ENCODE measurements around the gene MAPKAP1. TPM values are rescaled to one million over a fixed set of nuclear protein-coding genes. Genes with fewer than 3 reads are reported as not detected.
A peak's percentile ranks its signal among the peaks of the same experiment; 100 is the strongest.

MAPKAP1 gene
- total and polyA plus RNA-seq, 2 experiments from 2014 or later = 68.5 to 74.5 TPM

DNA sequence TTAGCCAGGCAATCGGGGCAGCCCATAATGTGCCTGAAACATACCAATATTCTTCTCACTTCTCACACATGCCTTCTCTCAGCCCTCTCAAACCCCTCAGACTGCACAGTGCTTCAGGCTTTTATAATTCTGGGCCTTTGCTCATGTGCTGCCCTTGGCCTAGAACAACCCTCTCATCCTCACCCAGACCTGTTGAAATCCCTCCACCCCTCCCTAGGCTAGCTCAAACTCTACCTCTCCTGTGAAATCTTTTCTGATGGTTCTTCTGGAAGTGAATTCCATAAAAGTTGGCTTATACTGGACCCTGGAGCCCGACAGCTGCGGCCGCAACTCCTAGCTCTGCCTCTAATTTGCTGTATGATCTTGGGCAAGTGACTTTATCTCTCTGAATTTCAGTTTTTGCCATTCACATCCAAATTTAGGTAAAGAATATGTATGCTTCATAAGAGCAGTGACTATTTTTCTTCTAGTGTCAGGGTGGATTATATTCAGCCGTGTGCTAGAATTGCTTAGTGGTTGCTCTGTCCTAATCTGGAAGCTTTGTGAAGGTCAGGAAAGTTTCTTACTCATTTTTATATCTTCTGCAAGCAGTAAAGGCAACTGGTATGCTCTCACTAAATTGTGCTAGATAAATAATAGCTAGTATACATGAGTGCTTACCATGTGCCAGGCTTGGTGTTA is 221.4 kb downstream of the MAPKAP1 start:
- H3K27ac ChIP-seq = peak overlapping the region; percentile 82
- in situ Hi-C loops (cut with MboI) = no loop called here
- peaks cover 21% of the 10 kb centered on the region for H3F3A ChIP-seq (ENCODE audit: insufficient read depth)
- TF ChIP-seq EZH2phosphoT487 (IDR thresholded peaks at IDR 0.05; ENCODE audit: insufficient read depth, low read depth) (no peak), EZH2 (IDR thresholded peaks at IDR 0.05; ENCODE audit: insufficient read depth, poor library complexity, severe bottlenecking) (no peak)
- no peaks in the 10 kb centered on the region for H3K9me3 ChIP-seq (ENCODE audit: low read depth)
- H3K9ac ChIP-seq = no peak overlapping the region
- H3K4me3 ChIP-seq = no peak overlapping the region
- H3K27me3 ChIP-seq (replicated peaks; ENCODE audit: insufficient read depth) = no peaks in the 10 kb centered on the region
- H3K4me1 ChIP-seq (ENCODE audit: insufficient read depth) = peaks cover 30% of the 10 kb centered on the region
- WGBS, 2 experiments (ENCODE audit: low coverage in 1 of 2, low lambda C conversion rate in 2 of 2, missing lambda C conversion rate in 2 of 2) = 97 to 99% methylated on average over 5 of the region's 5 CpGs
- no peak for DNase-seq
- H3K79me2 ChIP-seq (ENCODE audit: insufficient read depth) = peaks cover 7% of the 10 kb centered on the region; the same call in 1 of the 2 replicates
- no peaks in the 10 kb centered on the region for H4K20me1 ChIP-seq (ENCODE audit: insufficient read depth)
- no peak overlapping the region for H2AFZ ChIP-seq
- no peaks in the 10 kb centered on the region for H3K9me2 ChIP-seq (ENCODE audit: insufficient read depth)
- H3K36me3 ChIP-seq (ENCODE audit: low read depth) = no peaks in the 10 kb centered on the region
- no peak overlapping the region for H3K4me2 ChIP-seq (ENCODE audit: unreplicated experiment)

DNA sequence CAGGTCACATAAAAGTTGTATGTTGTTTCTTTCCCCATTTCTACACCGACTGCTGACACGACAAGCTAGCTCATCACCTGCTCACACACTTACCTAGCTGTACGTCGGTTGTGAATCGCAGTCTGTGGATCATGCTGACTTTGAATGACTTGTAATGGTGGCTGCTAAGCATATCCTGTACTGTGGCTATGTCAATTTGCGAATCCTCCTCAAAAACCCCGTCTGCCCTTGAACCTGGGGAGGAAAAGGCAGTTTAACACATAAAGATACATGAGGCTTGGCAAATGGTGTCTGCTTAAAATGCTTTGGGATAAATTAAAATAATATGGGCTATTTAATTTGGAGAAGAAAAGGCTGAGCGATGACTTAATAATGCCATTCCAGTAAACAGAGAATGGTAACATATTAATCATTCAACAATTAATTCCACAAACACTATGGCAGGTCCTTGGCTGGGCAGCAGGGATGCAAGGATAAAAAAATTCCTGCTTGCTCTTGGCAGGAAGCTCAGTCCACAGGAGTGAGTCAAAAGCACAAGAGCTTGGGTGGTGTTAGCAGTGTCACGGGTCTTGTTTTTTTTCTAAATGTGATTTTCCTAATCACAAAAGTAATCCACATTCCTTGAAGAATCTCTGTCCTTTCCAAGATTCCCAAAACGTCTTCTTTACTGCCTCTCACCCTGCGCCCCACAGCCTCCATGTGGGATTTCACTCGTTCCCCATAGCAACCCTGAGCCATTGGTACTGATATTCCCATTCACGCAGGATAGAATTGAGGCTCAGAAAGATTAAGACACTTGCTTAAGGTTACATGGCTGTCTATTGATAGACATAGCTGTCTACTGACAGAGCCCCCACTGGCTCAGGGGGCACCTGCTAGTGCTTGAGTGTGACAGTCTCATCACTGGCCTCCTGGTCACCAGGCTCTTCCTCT is 222.4 kb downstream of the MAPKAP1 start:
- Histone ChIP-seq H3K36me3 (ENCODE audit: low read depth) (no peaks in the 10 kb centered on the region), H3K4me2 (ENCODE audit: unreplicated experiment) (peak overlapping the region; percentile 77), H3K9me3 (ENCODE audit: low read depth) (no peaks in the 10 kb centered on the region), H3K9ac (peak overlapping the region; percentile 58), H3K27ac (peak overlapping the region; percentile 82), H3K9me2 (ENCODE audit: insufficient read depth) (no peaks in the 10 kb centered on the region), H2AFZ (no peak overlapping the region), H3K79me2 (ENCODE audit: insufficient read depth) (peaks cover 7% of the 10 kb centered on the region; the same call in 1 of the 2 replicates), H3K4me3 (no peak overlapping the region; the same call in 1 of the 2 replicates), H3F3A (ENCODE audit: insufficient read depth) (peaks cover 21% of the 10 kb centered on the region), H3K27me3 (replicated peaks; ENCODE audit: insufficient read depth) (no peaks in the 10 kb centered on the region), H4K20me1 (ENCODE audit: insufficient read depth) (no peaks in the 10 kb centered on the region), H3K4me1 (ENCODE audit: insufficient read depth) (peaks cover 30% of the 10 kb centered on the region)
- 33 to 34% methylated on average over 13 of the region's 13 CpGs for WGBS, 2 experiments (ENCODE audit: low coverage in 1 of 2, low lambda C conversion rate in 2 of 2, missing lambda C conversion rate in 2 of 2)
- TF ChIP-seq EZH2phosphoT487 (IDR thresholded peaks at IDR 0.05; ENCODE audit: insufficient read depth, low read depth) (no peak), EZH2 (IDR thresholded peaks at IDR 0.05; ENCODE audit: insufficient read depth, poor library complexity, severe bottlenecking) (no peak)
- in situ Hi-C loops (cut with MboI) = no loop called here
- peak; percentile 88 for DNase-seq

DNA sequence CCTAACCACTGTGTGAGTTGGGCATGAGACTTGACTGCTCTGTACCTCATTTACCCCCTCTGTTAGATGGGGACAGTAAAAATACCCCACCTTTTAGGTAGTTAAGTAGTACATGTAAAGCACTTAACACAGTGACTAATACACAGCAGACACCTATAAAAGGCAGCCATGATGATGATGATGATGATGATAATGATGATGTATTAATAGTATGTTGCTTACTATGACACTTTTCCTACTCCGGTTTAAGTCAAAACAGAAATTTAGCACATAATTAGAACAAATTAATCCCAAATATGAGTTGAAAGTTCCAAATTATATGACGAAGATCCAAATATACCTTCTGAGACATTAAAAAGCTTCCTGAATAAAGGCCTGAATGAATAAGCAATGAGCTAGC is 223.3 kb downstream of the MAPKAP1 start:
- Histone ChIP-seq H3K27ac (no peak overlapping the region), H3K27me3 (replicated peaks; ENCODE audit: insufficient read depth) (no peaks in the 10 kb centered on the region), H3K9ac (no peak overlapping the region), H3K4me1 (ENCODE audit: insufficient read depth) (peaks cover 30% of the 10 kb centered on the region), H3K9me3 (ENCODE audit: low read depth) (no peaks in the 10 kb centered on the region), H3K36me3 (ENCODE audit: low read depth) (no peaks in the 10 kb centered on the region), H3K4me2 (ENCODE audit: unreplicated experiment) (no peak overlapping the region), H3K79me2 (ENCODE audit: insufficient read depth) (peaks cover 7% of the 10 kb centered on the region; the same call in 1 of the 2 replicates), H3K9me2 (ENCODE audit: insufficient read depth) (no peaks in the 10 kb centered on the region), H3F3A (ENCODE audit: insufficient read depth) (peaks cover 21% of the 10 kb centered on the region), H2AFZ (no peak overlapping the region), H3K4me3 (no peak overlapping the region), H4K20me1 (ENCODE audit: insufficient read depth) (no peaks in the 10 kb centered on the region)
- WGBS, 2 experiments (ENCODE audit: low coverage in 1 of 2, low lambda C conversion rate in 2 of 2, missing lambda C conversion rate in 2 of 2) = 55 to 66% methylated on average over 2 of the region's 2 CpGs
- in situ Hi-C loops (cut with MboI) = no loop called here
- no peak for TF ChIP-seq EZH2phosphoT487 (IDR thresholded peaks at IDR 0.05; ENCODE audit: insufficient read depth, low read depth)
- TF ChIP-seq EZH2 (IDR thresholded peaks at IDR 0.05; ENCODE audit: insufficient read depth, poor library complexity, severe bottlenecking) = no peak
- no peak for DNase-seq

DNA sequence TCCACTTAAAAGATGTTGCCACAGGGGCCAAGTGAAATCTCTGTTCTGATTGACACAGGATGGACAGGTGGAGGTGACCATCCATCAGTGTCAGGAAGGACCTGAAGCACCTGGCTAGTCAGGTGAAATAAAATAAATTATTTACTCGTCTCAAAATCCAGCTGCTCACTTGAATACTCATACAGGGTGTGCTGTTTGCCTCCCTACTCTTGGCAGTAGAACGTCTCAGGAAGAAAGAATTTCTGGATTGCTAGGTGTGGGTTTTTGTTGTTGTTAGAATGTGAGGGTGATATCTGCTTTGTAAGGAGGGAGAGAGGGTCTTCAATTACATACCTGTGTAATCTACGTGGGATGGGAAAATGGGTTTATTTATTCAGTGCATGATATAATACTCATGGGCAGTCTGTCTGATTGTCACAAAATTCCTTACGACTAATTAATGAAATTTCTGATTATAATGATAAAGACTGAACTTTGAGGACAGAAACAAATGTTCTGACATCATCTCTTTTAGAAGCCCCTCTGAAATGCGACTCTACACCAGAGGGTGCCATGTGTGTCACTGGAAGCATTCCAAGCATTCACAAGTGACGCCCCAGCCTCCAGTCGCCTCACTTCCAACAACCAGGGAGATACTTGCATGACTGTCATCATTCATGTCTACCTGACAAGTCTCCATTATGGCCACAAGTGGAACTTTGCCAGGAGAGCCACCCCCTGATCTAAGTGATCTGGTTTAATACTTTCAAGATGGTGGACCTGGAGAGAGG is 227.0 kb downstream of the MAPKAP1 start:
- DNase-seq = no peak
- Histone ChIP-seq H4K20me1 (ENCODE audit: insufficient read depth) (no peaks in the 10 kb centered on the region), H3K9ac (no peak overlapping the region), H3K79me2 (ENCODE audit: insufficient read depth) (0 out of 2 replicates have a peak, but pooled peaks cover under 1% of the 10 kb centered on the region), H3K4me1 (ENCODE audit: insufficient read depth) (peaks cover 10% of the 10 kb centered on the region), H3K27ac (no peak overlapping the region), H3F3A (ENCODE audit: insufficient read depth) (peaks cover 9% of the 10 kb centered on the region), H3K4me3 (no peak overlapping the region), H3K9me2 (ENCODE audit: insufficient read depth) (no peaks in the 10 kb centered on the region), H2AFZ (no peak overlapping the region), H3K27me3 (replicated peaks; ENCODE audit: insufficient read depth) (no peaks in the 10 kb centered on the region), H3K4me2 (ENCODE audit: unreplicated experiment) (no peak overlapping the region), H3K9me3 (ENCODE audit: low read depth) (no peaks in the 10 kb centered on the region), H3K36me3 (ENCODE audit: low read depth) (no peaks in the 10 kb centered on the region)
- WGBS, 2 experiments (ENCODE audit: low coverage in 1 of 2, low lambda C conversion rate in 2 of 2, missing lambda C conversion rate in 2 of 2) = 87 to 89% methylated on average over 7 of the region's 7 CpGs
- TF ChIP-seq EZH2phosphoT487 (IDR thresholded peaks at IDR 0.05; ENCODE audit: insufficient read depth, low read depth) (no peak), EZH2 (IDR thresholded peaks at IDR 0.05; ENCODE audit: insufficient read depth, poor library complexity, severe bottlenecking) (no peak)
- in situ Hi-C loops (cut with MboI) = no loop called here

Measured in GM23248 (cell line).